ENCODE data around the gene COL9A2. TPM values are rescaled to one million over a fixed set of nuclear protein-coding genes. Genes with fewer than 3 reads are reported as not detected.

Gene COL9A2
- polyA plus RNA-seq = 0.29 and 0.51 TPM in 2 replicates

GRCh38 chr1:40316595-40317393 lies at the start of gene COL9A2:
Gene COL9A2, minus strand, starts transcription at chr1:40317286. Its CDS starts 89 bp downstream, at chr1:40317197.

GRCh38 chr1:40257688-40258444 lies 59.2 kb downstream of the COL9A2 start, which contains the start of gene ZMPSTE24:
Gene ZMPSTE24, plus strand, starts transcription at chr1:40258236. Its CDS starts 36 bp downstream, at chr1:40258272.

Other genes with a start within 250 kb of the COL9A2 start
- 156 and 195 TPM in 2 replicates for gene PPT1, start 220.0 kb downstream of the COL9A2 start, polyA plus RNA-seq
- gene RLF, start 155.9 kb downstream of the COL9A2 start, polyA plus RNA-seq = 5.0 and 7.4 TPM in 2 replicates
- not detected in 2 replicates for gene TMCO2, start 69.3 kb downstream of the COL9A2 start, polyA plus RNA-seq
- gene ZMPSTE24, start 59.0 kb downstream of the COL9A2 start, polyA plus RNA-seq = 36.5 and 42.6 TPM in 2 replicates
- 95.3 and 110 TPM in 2 replicates for gene SMAP2, start 56.4 kb upstream of the COL9A2 start, polyA plus RNA-seq
- 0.78 and 1.2 TPM in 2 replicates for gene ZFP69B, start 133.2 kb upstream of the COL9A2 start, polyA plus RNA-seq
- gene ZFP69, start 160.0 kb upstream of the COL9A2 start, polyA plus RNA-seq = 1.8 and 1.9 TPM in 2 replicates
- gene EXO5, start 191.5 kb upstream of the COL9A2 start, polyA plus RNA-seq = 4.6 TPM in 1 of 2 replicates, not detected in the other
- gene ZNF684, start 214.4 kb upstream of the COL9A2 start, polyA plus RNA-seq = 13.3 and 16.6 TPM in 2 replicates

Measured in Purkinje cell (primary cell).